ENCODE results near the gene CACNA1A.

DNA sequence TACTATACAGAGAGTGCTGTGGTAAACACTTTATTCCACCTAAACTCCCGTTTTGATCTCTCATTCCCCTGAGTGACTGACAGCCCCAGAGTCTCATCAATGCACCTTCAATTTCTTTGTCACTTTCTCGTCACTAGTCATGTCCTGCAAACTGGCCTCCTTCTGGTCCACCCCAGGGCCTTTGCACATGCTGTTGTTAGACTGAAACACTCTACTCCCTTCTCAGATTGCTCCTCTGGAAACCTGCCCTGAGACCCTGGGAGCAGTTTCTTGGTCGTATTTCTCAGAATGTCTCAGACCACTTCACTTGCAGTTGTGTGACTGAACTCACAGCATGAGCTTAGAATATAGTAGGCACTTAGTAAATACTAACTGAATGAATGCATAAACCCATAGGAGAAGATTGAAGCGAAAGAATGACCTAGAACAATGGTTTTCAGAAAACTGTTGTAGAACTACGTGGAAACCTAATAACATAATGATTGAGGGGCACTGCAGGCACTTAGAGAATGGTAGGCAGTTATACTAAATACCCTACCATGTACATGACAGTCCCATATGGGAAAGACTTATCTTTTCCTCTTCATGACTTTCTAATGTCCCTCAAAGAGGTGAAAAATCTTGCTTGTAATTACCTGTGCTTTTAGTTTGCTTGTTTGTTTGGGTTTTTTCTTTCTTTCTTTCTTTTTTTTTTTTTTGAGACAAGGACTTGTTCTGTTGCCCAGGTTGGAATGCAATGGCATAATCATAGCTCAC, 211.3 kb downstream of the CACNA1A start:
- no peak for TF ChIP-seq EZH2 (IDR thresholded peaks at IDR 0.05; ENCODE audit: insufficient read depth, poor library complexity, severe bottlenecking)
- TF ChIP-seq EZH2phosphoT487 (IDR thresholded peaks at IDR 0.05; ENCODE audit: insufficient read depth, low read depth), result no peak

Data from GM23248 (cell line).